ENCODE results near the gene UQCC2.

Gene UQCC2

DNA sequence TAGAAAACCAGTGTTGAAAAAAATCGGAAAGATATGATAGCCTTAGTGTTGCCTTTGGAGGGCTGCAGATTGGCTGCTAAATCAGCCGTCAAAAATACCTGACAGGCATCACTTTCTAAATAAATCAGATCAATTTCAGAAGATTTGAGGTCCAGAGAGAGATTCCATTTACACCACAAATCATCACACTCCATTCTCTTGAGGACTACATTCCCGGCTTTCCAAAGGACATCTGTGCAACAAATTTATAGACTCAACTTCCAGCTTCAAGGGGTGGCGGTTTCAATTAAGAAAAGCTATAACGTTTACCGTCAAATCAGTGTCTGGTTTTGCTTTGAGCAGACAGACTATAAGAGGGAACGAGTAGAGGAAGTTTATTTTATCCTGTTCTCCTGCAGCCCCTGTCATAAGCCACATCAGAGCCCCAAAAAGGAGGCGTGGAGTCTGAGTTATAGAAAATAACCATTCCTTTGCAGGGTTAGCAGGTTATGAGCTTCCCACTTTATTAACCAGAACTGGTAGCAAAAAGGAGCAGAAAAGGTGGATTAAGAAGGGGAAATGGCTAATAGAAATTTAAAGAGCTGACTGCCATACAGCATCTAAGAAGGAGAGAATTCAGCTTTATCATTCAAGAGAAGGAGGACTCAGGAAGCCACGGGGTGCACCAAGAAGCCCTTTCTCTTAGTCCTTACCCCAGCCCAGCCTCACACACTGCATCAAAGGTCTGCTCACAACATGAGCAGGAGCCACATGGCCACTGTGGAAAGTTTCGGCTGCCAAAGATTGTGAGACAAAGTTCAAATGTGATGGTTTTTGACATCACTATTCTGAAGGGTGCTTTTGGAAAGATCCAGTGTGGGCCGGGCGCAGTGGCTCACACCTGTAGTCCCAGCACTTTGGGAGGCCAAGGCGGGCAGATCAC lies 12.9 kb upstream of the UQCC2 start:
- no peak for DNase-seq

DNA sequence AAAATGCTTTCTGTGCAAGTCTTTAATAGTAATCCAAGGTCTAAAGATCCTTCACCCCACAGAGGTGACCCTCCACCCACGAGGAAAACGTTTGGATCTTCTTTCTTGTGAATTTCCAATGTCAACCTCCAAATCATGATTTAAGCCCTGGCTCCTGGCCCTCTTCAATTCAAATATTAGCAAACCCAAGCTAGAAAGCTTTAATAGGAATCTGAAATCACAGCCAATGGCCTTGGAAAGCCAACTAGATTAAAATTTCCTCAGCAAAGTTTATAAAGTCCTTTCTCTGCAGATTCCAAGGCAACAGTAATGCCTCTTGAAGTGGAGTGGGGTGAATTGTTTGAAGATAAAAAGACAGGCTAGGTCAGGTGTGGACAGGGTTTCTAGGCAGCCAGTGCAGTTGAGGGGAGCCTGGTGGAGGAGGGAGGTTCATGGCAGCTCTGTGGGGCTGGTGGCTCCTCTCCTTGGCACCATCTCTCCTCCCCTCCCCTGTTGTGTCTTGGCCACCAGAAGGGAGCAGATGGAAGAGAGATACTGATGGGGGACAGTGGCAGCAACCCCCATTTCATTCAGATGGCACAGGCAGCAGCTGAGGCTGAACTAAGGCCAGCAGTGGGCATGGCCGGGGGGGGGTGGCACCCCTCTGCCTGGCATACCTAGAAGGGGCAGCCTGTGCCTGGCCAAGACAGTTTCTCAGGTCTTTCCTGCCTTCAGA lies 12.0 kb upstream of the UQCC2 start:
- DNase-seq, result no peak

DNA sequence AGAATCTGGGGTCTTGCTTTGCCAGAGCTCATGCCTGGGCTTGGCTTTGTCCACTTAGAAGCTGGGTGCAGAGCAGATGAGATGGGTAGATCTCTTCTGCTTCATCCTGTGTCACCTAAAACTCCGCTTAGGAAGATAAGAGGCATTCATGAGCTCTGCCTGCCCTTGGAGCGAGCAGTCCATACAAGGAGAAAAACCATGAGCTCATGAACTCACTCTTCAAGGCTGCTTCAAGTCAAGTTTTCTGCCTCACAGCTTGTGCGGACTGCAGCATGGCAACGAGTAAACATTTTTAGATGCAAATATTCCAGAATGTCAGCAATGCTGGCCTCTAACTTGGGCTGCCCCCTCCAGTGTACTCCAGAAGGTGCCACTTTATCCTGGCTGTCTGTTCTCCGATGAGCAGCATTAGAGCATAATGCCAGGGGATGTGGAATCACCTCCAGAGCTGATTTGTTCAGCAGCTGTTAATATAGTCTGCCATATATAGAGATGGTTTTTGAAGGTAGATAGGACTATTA lies 10.7 kb upstream of the UQCC2 start:
- no peak for DNase-seq

- DNase-seq, result no peak
Measured at GRCh38 chr6:33721508-33721907, 10.0 kb upstream of the UQCC2 start.

DNA sequence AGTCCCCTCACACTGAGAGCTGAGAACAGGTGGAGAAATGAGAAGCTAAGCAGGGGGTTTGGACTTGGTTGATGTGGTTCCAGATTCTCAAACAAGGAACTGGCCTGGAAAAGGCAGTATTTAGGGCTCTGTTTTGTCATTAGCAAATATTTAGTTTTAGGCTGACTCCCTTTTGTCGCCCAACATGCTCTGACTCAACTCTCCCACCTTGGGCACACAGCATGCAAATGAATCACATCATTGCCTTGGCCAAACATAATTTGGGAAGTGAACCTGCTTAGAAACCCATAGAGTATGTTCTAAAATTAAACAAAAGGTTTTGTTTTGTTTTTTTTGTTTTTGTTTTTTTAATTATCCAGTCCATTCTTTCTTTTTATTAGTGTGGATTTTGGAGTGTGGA lies 9.5 kb upstream of the UQCC2 start:
- no peak for DNase-seq

DNA sequence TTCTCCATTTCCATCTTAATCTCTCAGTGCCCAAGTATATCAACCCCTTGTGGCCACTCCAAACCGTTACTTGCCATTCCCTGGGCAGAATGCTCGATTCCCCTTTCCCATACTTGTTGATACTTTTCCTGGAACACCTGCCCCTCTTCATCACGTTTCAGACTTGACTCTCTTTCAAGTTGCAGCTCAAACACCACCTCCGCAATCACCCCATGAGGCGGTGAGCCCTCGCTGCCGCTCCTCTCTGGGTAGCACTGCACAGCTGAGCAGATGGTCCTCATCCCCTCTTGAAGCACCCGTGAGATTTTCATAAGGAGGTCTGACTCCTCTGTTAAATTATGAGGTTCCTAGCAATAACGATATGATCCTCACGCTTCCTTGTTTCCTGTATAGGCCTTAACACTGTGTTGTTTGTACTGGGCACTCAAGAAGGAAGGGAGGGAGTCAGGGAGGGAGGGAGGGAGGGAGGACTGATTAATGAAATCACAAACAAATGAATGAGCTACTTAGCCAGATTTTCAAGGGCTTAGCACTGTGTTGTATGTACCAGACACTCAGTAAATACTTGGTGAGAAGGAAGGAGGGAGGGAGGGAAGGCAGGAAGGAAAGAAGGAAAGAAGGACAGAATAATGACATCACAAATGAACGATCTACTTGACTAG lies 8.0 kb upstream of the UQCC2 start:
- DNase-seq, result no peak

DNA sequence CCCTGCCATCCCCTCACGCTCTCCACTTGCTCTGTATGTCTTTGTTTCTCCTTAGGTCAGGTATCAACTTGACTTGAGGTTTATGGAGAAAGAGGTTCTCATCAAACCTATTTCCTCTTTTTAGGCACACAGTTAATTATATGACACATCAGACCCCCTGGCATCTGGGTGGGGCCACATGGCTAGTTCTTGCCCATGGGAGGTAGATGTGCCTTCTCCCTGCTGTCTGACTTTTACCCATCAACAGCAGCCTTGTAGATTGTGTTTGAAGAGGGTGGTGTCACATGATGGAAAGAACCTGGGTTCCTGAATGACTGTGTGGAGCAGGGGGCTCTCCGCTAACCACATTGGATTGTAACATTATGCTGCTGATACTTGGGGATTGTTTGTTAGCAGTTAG lies 7.2 kb upstream of the UQCC2 start:
- DNase-seq, result no peak

- DNase-seq, result no peak
Measured at GRCh38 chr6:33717934-33718455, 6.5 kb upstream of the UQCC2 start.

DNA sequence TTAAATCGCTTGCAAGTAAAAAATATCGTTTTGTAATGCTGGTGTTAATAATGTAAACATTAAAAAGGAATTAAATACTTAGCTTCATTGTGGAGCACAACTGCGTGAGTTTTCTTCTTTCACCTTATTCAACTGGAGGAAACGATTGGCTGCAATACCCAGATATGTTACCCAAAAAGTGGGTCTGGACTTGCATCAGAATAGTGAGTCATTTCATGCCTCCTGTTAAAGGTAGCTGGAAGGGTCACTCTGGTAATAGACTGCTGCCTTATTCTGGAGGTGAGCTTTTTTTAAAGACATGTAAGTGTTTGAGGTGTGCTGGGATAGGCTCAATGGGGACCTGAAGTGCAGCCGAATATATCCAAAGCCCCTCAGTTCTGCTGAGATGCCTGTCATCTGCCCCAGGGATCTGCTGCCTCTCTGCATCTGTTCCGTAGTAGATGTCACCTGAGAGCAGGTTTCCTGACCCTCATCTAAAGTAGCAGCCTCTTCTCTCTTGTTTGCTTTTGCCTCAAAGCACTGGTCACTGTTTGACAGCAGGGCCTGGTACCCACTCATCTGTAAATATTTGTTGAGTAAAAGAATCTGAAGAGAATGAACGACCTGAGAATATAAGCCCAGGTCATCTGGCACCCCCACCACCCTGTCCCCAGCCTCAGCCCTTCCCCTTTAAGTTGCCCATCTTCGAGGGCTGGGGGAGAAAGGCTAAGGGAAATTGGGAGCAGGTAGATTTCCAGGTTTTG lies 5.6 kb upstream of the UQCC2 start:
- no peak for DNase-seq

DNA sequence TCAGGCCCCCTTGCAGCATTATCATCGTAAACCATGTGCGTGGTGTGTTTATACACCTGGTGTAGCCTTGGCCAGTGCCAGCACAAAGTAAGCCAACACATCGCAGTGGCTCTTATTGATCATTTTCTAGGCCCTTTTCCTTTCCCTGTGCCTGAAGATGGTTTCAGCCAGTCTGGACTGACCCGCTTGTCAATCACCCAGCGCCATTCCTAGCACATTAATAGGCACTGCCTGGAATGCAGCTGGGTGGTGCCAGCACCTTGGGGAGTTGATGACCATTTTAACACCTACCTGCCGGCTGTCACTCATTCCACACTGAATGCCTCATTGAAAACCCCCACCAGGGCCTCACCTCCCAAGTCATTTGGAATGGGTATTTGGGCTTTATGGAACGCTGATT lies 4.9 kb upstream of the UQCC2 start:
- DNase-seq, result no peak

DNA sequence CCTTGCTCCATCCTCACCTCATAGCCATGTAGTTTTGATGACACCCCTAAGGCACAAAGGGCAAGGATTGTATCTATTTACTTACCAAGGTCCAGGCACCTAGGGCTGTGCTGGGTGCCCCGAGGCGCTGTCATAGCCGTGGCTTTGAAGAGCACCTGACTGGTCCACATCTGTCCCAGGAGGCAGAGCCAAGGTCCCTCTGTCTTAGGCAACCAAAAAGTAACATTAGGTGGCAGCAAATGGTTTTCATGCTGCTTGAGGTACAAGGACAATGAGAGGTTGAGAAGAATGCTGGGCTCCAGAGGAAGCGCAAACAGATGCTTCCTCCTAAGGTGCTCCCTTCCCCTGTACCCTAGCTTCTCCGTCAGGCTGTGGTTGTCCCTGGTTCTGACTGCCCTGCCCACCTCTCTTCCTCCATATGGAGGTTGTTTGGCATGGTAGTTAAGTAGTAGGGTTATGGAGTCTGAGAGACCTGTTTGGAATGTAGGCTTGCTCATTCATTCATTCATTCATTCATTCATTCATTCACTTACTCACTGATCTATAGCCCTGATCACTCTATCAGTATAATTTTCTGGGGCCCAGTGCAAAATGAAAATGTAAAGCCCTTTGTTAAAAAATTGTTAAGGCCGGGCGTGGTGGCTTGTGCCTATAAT lies 3.0 kb upstream of the UQCC2 start:
- no peak for DNase-seq

DNA sequence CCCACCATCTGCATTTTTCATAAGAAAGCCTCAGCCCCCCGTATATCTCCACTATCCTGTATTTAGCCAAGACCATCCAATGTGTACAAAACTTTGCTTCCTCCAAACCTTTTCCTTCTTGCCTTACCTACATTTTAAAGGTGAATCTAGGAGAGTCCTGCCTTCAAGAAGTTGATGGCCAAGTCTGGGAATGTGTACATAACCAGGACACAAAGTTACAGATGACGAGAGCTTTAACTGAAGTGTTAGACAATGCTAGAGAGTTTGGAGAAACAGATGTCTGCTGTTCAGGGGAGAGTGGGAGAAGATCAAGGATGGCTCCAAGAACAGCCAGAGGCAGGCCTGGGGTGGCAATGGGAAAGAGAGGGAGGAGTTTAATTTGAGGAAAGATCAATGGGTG lies 2.3 kb upstream of the UQCC2 start:
- no peak for DNase-seq

- DNase-seq, result no peak
Measured at GRCh38 chr6:33712914-33713313, 1.4 kb upstream of the UQCC2 start.

DNA sequence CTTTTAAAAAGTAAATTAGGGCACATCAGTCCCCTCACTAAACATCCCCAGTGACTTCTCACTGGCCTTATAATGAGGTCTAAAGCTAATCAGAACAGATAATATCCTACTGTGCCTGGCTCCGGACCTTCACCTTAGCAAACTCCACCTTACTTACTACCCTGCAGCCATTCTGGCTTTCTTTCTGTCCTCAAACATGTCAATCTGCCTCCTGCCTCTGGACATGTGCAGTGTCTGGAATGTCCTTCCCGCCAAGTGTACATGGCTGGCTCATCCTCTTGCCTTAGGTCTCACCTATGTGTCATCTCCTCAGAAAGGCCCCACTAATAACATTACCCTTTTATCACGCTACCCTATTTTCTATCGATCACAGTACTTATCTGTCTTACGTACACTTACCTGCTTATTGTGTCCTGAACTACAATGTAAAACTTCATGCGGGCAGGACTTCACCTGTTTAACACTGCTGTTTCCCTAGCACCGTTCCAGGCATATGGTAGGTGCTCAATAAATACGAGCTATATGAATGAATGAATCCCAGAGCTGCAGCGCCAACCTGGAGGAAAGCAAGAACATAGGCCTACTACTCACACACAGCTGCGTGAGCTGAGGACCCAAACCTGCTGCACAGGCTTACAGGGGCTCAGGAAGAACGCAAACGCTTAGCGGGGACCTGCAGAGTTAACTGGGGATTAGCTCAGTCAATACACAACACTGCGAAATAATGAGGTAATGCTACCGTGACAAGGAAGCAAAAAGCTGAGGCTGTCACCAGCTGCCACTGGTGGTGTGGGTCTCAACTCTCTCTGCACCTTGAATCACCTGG lies 991 bp downstream of the UQCC2 start:
- peak in 1 of 5 experiments; percentile 52 for DNase-seq

GRCh38 chr6:33709605-33710295 lies 1.8 kb downstream of the UQCC2 start:
- DNase-seq, result no peak

DNA sequence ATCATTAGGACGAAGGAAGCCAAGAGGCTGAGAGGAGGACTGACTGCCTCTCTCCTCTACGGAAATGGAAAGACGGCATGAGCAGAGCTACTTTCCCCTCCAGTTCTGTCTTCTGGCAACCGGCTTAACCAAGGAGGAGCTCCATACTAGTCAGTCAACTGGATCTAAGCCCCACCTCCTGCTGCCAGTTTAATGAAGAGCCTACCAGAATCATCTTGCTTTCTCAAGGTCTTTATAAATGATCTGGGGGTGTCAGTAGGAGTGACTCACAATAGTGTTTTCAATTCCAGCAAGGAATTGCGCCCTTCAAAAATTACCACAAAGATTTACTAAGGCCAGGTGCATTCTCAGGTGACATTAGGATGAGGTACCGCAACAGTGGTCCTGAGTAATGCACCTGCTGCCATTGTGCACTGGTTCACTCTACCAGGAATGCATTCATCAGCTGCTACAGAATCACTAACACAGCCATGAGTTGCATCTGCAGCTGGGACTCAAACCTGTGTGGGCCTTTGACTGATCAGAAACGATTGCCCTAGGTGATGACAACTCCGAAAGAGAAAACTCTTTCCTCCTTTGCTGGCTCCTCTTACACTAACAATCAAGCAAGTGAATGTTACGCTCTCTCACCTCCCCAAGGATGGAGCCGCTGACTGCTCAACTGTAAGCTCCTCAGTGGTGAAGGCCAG lies 2.8 kb downstream of the UQCC2 start:
- no peak for DNase-seq

GRCh38 chr6:33707771-33708170 lies 3.7 kb downstream of the UQCC2 start:
- DNase-seq, result no peak

GRCh38 chr6:33705955-33706725 lies 5.4 kb downstream of the UQCC2 start:
- DNase-seq, result no peak

Data from T-helper 2 cell (primary cell).